Large intestine (tissue), 3 donors: Measurements from ENCODE around the gene NIPSNAP2. TPM values are rescaled to one million over a fixed set of nuclear protein-coding genes. Genes with fewer than 3 reads are reported as not detected.
"Not testable (repeated sequence)": the region's sequence is repeated elsewhere in the genome, so short reads cannot be mapped to it uniquely, and the experiment has no call there.

ENCODE experiments used
- DNase-seq, 2 donors: peaks; one replicate each; pipeline versions ENCODE4 v3.0.0 to v3.0.0-alpha.2; 2013
- H3K27ac ChIP-seq: one replicate; pipeline ENCODE4 v1.5.1; 2013; ENCODE audit warnings: low read length
- H3K27me3 ChIP-seq: 2 replicates; pipeline ENCODE4 v1.6.1; 2013; ENCODE audit warnings: low read length; ENCODE audit not compliant: control insufficient read depth, insufficient read depth
- H3K36me3 ChIP-seq: 2 replicates; pipeline ENCODE4 v1.6.1; 2013; ENCODE audit warnings: low read length; ENCODE audit not compliant: control insufficient read depth, insufficient read depth
- H3K4me1 ChIP-seq: one replicate; pipeline ENCODE4 v1.6.1; 2013; ENCODE audit warnings: low read length; ENCODE audit not compliant: control insufficient read depth, insufficient read depth
- H3K4me3 ChIP-seq: one replicate; pipeline ENCODE4 v1.5.1; 2013; ENCODE audit warnings: low read length
- H3K9me3 ChIP-seq: one replicate; pipeline ENCODE4 v1.6.1; 2013; ENCODE audit warnings: mild to moderate bottlenecking, low read depth, low read length, moderate library complexity; ENCODE audit not compliant: control insufficient read depth
- WGBS: methylation state at CpG from one replicate; pipeline ENCODE4 v1.1.5; 2013; ENCODE audit warnings: low lambda C conversion rate; ENCODE audit not compliant: insufficient coverage; 5-methylcytosine and 5-hydroxymethylcytosine counted together
- polyA plus RNA-seq: library from polyadenylated mRNA; unstranded; fragments of 120-200 nt; gene quantifications from one replicate; pipeline ENCODE4 v1.2.1, GENCODE V29; 2013

Gene NIPSNAP2
- polyA plus RNA-seq, 1 donor: 58.1 TPM

- no peak overlapping the region for H3K4me3 ChIP-seq
- H3K9me3 ChIP-seq: no peaks in the 10 kb centered on the region
- H3K27me3 ChIP-seq: no peaks in the 10 kb centered on the region
- peak in 1 of 2 donors; percentile 56 for DNase-seq
- H3K4me1 ChIP-seq: peaks cover 6% of the 10 kb centered on the region
- WGBS: no CpG with 5 or more reads among the region's 3 CpGs
- peak overlapping the region; percentile 68 for H3K27ac ChIP-seq
- H3K36me3 ChIP-seq: peaks cover 3% of the 10 kb centered on the region
These were observed 76.3 kb downstream of the NIPSNAP2 start for GRCh38 chr7:56040730-56041129.

- not testable (repeated sequence) for H3K4me3 ChIP-seq, H3K27me3 ChIP-seq, H3K9me3 ChIP-seq, DNase-seq, H3K36me3 ChIP-seq
- Histone ChIP-seq H3K27ac (peak overlapping the region; percentile 95), H3K4me1 (peaks cover 28% of the 10 kb centered on the region)
- 100% methylated on average over 1 of the region's 2 CpGs for WGBS
These were observed 81.4 kb downstream of the NIPSNAP2 start for GRCh38 chr7:56045758-56046157.

- Histone ChIP-seq H3K36me3 (peaks cover 3% of the 10 kb centered on the region), H3K4me3 (no peak overlapping the region), H3K4me1 (peaks cover 25% of the 10 kb centered on the region), H3K27me3 (no peaks in the 10 kb centered on the region), H3K9me3 (no peaks in the 10 kb centered on the region), H3K27ac (peak overlapping the region; percentile 95)
- WGBS: no CpG with 5 or more reads among the region's 5 CpGs
- peak; percentile 58 to 88 for DNase-seq
These were observed 82.5 kb downstream of the NIPSNAP2 start for GRCh38 chr7:56046721-56047445.

GRCh38 chr7:56047446-56048116, 83.2 kb downstream of the NIPSNAP2 start:
- DNase-seq: peak in 1 of 2 donors; percentile 77
- no CpG with 5 or more reads among the region's 11 CpGs for WGBS
- Histone ChIP-seq H3K4me1 (peaks cover 25% of the 10 kb centered on the region), H3K27ac (peak overlapping the region; percentile 95)
- H3K36me3 ChIP-seq, H3K4me3 ChIP-seq, H3K9me3 ChIP-seq, H3K27me3 ChIP-seq: not testable (repeated sequence)

GRCh38 chr7:56048245-56048644, 83.9 kb downstream of the NIPSNAP2 start:
- WGBS: 100% methylated on average over 1 of the region's 1 CpG

GRCh38 chr7:56048763-56049162, 84.4 kb downstream of the NIPSNAP2 start:
- WGBS: no CpG with 5 or more reads among the region's 8 CpGs

More at GRCh38 chr7:56048245-56048644, 83.9 kb downstream of the NIPSNAP2 start:
- DNase-seq: no peak
- Histone ChIP-seq H3K36me3 (peaks cover 6% of the 10 kb centered on the region), H3K27ac (peak overlapping the region; percentile 95), H3K27me3 (no peaks in the 10 kb centered on the region), H3K9me3 (no peaks in the 10 kb centered on the region), H3K4me3 (no peak overlapping the region), H3K4me1 (peaks cover 27% of the 10 kb centered on the region)

More at GRCh38 chr7:56048763-56049162, 84.4 kb downstream of the NIPSNAP2 start:
- DNase-seq, H3K4me3 ChIP-seq, H3K27me3 ChIP-seq, H3K9me3 ChIP-seq: not testable (repeated sequence)
- H3K36me3 ChIP-seq: peaks cover 11% of the 10 kb centered on the region
- peaks cover 31% of the 10 kb centered on the region for H3K4me1 ChIP-seq
- peak overlapping the region; percentile 95 for H3K27ac ChIP-seq

Other genes starting within 250 kb of the NIPSNAP2 start
- gene SEPTIN14, start 101.8 kb upstream of the NIPSNAP2 start, polyA plus RNA-seq: not detected
- 4.2 TPM for gene ZNF713, start 77.1 kb upstream of the NIPSNAP2 start, polyA plus RNA-seq
- gene MRPS17, start 12.7 kb upstream of the NIPSNAP2 start, polyA plus RNA-seq: 15.3 TPM
- 50.2 TPM for gene PSPH, start 86.9 kb downstream of the NIPSNAP2 start, polyA plus RNA-seq
- gene CCT6A, start 87.2 kb downstream of the NIPSNAP2 start, polyA plus RNA-seq: 243 TPM
- 215 TPM for gene SUMF2, start 99.7 kb downstream of the NIPSNAP2 start, polyA plus RNA-seq
- 2.1 TPM for gene PHKG1, start 128.4 kb downstream of the NIPSNAP2 start, polyA plus RNA-seq
- 342 TPM for gene CHCHD2, start 141.9 kb downstream of the NIPSNAP2 start, polyA plus RNA-seq
- 1.4 TPM for gene NUPR2, start 151.8 kb downstream of the NIPSNAP2 start, polyA plus RNA-seq